Posterior cingulate gyrus (tissue), 11 donors: ENCODE measurements around the gene CYBC1.

Experiments
- DNase-seq, 10 donors: peaks; one replicate each; pipeline versions ENCODE4 v3.0.0 to v3.0.0-alpha.2; 2020 to 2021; ENCODE audit warnings: mixed read lengths in 3 of 10
- intact Hi-C: fragments of 100-400 bp; cut with DNase I; formaldehyde crosslinking; loops from one replicate; pipeline ENCODE4 v1.15.1; 2023

Gene CYBC1

DNA sequence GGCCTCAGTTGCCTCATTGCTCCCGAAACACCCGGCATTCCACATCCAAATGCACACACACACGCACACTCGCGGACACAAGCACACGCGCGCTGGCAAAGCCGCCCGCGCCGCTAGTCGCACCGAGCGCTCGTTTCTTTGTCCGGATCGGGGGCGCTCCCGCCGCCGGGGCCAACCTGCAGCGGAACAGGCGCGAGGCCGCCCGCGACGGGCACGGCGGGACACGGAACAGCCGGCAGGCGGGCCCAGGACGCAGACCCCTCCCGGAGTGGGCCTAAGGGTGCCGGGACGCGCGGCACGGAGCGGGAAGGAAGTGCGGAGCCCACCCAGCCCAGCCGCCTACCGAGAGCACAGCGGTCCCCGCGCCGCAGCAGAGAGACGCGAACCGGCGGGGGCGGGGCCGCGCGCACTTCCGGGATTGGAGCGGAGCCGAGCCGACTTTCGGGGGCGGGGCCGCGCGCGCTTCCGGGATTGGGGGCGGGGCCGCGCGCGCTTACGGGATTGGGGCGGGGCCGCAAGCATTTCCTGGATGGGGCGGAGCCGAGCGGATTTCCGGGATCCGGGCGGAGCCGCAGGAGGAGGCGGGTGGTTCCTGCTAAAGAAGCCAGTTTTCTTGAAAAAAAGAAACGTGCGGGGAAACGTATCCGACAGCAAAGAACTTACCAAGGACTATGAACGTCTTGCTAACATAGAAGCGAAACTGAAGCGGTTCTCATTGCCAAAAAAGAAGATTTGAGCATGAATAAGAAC lies at the start of gene CYBC1:
TSS of gene CYBC1 (minus strand) at position 396 of the 750 bp plus-strand sequence. CDS start 1,498 bp downstream, outside the sequence.
- peak; percentile 83 to 98 (median 89) for DNase-seq
- intact Hi-C loops, result no loop called here

DNA sequence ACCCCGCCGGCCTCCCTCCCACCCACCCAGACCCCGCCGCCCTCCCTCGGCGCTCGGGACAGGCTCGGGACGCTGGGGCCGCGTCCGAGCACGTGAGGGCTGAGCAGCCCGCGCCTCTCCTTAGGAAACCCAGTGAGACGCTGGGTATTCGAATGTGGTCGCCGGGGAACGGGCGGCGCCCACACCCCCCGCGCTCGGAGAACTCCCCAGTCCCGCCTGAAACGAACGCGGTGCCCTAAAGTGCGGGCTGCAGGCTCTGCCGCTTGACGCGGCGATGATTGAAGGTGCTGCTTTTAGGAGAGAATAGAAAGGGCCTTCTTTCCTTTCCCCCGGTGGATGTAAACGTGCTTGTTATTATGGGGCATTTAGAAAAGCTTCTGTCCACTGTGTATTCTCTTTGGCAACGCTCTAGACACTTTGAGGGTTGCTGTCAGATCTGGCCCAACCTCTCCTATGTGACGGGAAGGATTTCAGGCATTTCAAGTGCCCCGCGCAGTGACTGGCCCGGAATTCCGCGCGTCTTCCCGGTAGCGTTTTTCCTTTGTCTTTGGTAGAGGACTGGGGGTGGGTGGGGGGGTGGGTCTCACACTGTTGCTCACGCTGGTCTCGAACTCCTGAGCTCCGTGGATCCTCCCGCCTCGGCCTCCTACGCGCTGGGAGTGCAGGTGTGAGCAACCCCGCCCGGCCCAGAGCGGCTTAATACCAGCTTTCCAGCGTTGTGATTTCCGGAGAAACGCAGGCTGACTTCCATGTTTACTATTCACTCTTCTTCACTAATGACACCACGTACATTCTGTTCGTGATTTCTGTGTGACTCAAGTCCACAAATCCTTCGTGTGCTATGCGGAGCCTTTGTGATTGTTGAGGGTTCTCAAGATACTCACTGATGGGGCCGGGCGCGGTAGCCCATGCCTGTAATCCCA lies 47.2 kb upstream of the CYBC1 start:
- intact Hi-C loops, result loop anchor here (5.0 to 10.0 kb wide), 2 partner anchors 40 to 57 kb away; partner anchors contain the start of gene NARF
- peak in 6 of 10 donors; percentile 27 to 89 (median 34) for DNase-seq

DNA sequence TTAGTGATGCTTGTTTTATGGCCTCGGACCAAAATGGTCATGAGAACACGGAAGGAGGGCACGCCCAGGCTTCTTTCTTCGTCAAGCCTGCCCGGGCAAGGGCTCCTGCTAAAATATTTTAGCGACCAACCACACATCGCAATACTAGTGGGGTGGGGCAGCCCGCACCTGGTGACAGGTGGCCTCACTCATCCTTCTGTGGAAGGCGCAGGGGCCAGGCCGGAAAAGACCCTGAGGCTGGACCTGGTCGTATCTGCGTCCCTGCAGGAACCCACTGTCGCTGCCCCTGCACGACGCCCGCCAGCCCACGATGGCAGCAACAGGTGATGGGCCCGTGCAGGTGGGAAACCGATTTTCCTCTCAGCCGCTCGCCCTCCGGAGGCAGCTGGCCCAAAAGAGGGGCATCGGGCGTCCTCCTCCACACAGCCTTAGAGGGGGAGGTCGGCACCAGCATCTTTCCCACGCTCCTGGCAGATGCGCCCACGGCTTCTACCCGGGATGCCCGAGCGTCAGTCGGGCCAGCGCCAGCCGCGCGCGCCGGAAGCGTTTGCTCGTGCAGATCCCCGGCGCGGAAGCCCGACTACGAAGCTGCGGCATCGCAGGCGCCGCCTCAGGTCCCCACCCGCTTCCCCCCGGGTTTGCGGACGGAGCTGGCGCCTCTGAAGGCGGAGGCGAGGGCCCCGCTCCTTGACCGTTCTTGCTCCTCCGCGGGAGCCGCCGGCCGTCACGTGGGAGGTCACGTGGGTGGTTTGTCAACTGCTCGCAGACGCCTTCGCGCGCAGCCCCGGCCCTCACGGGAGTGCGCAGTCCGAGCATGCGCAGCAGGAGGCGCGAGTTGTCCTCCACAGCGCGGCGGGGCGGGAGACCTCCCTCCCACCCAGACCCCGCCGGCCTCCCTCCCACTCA lies 46.2 kb upstream of the CYBC1 start:
- intact Hi-C loops, result loop anchor here (5.0 to 10.0 kb wide), 2 partner anchors 39 to 58 kb away; partner anchors contain the start of gene NARF
- peak; percentile 93 to 100 (median 97) for DNase-seq

DNA sequence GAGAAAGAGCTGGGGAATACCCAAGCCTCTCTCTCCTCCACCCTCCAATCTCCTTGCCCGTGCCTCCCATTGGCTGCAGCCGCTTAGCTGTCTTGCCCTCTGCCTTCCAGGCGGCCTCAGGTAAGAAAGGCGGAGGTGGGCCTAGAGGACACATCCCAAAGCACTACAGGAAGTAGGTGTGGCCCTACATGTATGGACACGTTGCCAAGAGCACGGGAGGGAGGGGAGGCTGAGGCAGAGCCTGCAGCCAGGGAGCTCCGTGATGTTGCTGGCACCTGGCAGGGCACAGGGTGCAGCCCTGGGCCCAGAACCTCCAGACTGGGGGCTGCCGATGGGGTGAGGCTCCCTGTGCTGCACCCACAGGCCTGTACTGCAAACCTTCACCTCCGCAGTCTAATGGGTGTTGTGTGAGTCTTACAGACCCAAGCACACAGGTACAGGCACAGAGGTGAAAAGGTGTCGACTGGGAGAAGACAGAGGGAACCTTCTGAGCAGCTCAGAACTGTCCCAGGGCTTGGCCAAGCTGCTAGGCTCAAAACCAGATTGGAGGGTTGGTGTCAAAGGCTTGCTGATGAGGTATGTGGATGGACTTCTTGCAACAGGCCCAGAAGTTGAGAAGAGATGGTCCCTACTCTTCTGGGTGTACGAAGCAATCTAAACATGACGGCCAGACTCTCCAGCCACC lies 45.4 kb upstream of the CYBC1 start:
- intact Hi-C loops, result loop anchor here (5.0 to 10.0 kb wide), 2 partner anchors 39 to 59 kb away; partner anchors contain the start of gene NARF
- DNase-seq, result no peak

- intact Hi-C loops, result loop anchor here (5.0 to 10.0 kb wide), 2 partner anchors 37 to 60 kb away; partner anchors contain the start of gene NARF
- peak; percentile 82 to 98 (median 89) for DNase-seq
Measured at GRCh38 chr17:82494236-82495055, 43.9 kb upstream of the CYBC1 start.

DNA sequence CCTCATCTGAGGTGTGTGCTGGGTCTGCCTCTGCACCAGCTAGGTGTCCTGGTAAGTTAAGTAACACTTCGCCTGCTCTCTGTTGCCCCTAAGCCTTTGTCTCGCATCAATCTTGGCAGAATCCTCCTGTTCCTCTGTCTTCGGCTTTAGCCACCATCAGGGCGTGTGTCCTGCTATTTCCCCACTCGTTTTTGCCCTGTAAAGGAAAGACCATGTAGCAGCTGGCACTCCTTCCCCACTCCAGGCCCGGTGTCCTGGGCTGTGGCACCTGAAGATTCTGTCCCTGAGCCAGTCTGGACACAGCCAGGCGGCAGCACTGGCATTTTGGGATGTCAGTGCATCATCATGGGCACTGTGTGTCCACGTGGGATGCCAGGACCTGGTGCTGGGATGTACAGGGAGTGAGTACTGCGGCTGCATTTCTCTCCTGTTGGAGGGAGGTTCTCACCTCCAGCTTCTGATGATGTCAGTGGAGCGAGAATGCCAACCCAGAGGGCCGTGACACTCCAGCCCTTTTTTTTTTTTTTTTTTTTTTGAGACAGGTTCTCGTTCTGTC lies 42.8 kb upstream of the CYBC1 start:
- DNase-seq, result no peak
- intact Hi-C loops, result loop anchor here (10.0 kb wide), 1 partner anchor 61 kb away; no protein-coding TSS in a partner anchor

DNA sequence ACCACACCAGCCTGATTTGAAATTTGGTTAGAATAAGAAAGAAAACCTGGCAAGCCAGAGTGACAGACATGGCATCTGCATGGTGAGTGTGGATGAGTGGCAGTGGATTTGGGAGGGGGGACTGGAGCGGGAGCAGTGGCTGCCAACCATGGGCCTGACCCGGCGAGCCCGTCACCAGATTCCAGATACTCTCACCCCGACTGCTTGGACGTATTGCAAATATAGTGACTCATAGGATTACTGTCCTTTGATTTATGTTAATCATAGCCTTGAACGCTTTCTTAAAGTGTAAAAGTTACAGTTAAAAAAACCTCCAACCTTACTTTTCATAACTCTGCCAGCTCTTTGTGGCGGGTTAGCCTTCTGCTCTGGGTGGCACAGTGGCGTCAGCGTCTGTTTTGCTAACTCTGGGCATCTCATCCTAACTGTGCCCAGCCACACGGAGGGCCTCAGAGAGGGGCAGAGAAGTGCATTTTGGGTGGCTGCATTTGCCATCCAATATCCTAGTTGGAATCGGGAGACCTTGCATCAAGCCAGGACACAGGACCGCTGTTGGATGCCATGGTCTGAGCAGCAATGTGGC lies 42.2 kb upstream of the CYBC1 start:
- intact Hi-C loops, result loop anchor here (10.0 kb wide), 1 partner anchor 62 kb away; no protein-coding TSS in a partner anchor
- DNase-seq, result no peak

GRCh38 chr17:82491533-82491932 lies 41.0 kb upstream of the CYBC1 start:
- intact Hi-C loops, result loop anchor here (10.0 kb wide), 1 partner anchor 63 kb away; no protein-coding TSS in a partner anchor
- no peak for DNase-seq

- intact Hi-C loops, result loop anchor here (10.0 kb wide), 1 partner anchor 64 kb away; no protein-coding TSS in a partner anchor
- no peak for DNase-seq
Measured at GRCh38 chr17:82491196-82491530, 40.6 kb upstream of the CYBC1 start.

- intact Hi-C loops, result loop anchor here (10.0 kb wide), 1 partner anchor 64 kb away; no protein-coding TSS in a partner anchor
- DNase-seq, result no peak
Measured at GRCh38 chr17:82490512-82491195, 40.1 kb upstream of the CYBC1 start.

DNA sequence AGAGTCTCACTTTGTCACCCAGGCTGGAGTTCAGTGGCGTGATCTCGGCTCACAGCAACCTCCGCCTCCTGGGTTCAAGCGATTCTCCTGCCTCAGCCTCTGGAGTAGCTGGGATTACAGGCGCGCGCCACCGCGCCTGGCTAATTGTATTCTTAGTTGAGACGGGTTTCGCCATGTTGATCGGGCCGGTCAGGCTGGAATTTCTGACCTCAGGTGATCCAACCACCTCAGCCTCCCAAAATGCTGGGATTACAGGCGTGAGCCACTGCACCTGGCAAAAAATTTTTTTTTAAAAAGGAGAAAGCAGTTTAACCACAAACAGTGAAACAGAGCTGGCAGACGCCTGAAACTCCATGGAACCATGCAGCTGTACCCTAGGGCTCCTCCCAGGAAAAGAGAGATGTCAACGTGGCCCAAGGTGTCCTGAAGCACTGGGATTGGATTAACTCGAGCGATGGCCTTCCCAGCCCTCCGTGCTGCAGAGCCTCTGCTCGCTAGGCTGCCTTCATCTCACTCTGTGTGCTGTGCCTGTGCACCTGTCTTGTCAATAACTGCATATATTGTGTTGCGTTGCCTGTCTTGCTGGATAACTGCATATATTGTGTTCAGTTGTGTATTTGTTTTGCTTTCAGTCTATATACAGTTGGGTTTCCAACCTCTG lies 39.4 kb upstream of the CYBC1 start:
- no peak for DNase-seq
- intact Hi-C loops, result loop anchor here (10.0 kb wide), 1 partner anchor 65 kb away; no protein-coding TSS in a partner anchor

GRCh38 chr17:82489117-82489516 lies 38.6 kb upstream of the CYBC1 start:
- DNase-seq, result peak in 7 of 10 donors; percentile 16 to 84 (median 46)
- intact Hi-C loops, result no loop called here

DNA sequence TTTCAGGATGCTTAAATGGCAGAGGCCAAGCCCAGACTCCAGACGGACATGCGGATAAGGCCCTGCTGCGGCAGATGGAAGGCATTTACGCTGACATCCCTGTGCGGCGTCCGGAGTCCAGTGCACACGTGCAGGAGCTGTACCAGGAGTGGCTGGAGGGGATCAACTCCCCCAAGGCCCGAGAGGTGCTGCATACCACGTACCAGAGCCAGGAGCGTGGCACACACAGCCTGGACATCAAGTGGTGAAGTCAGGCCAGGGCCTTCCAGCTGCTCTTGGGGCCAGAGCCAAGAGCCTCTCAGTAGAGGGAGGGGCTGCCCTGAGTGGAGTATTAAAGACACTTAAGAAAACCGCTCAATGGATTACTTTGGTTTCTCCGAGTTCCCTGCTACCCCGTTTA lies 37.4 kb upstream of the CYBC1 start:
- intact Hi-C loops, result no loop called here
- DNase-seq, result peak in 1 of 10 donors; percentile 87

DNA sequence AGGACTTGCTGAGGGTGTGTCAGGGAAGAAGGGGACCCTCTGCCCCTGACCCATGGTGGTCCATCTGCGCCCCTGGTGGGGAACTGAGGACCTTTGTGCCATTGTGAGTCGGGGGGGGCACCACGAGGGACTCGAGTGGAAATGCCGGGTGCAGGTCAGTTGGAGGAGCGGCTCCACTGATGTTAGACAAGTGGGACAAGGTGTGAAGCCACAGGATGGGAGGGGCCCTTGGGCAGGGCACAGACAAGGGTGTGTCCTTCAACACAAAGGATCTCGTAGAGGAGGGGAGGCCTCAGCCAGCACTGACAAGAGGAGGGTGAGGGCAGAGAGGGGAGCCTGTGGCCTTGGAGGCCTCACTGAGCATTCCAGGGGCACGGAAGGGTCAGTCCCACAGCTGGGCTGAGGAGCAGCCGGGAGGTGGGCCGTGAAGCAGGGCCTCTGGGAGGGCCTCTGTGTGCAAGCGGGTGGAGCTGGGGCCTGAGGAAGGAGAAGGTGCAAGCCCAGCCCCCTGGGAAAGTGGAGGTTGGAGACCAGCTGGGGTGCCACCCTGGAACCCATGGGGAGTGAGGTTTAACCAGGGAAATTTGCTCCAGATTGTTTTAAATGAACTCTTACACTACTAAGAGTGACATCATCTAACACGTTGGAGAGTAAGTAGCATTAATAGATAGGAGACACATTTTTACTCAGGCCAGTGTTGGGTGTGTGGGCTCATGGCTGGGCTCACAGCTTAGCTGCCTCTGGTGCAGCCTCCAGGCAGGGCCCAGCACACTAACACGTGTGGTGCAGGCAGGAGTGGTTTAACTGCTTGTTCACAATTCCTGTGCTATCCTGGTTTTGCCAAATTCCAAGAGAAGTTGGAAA lies 35.9 kb upstream of the CYBC1 start:
- no peak for DNase-seq
- intact Hi-C loops, result no loop called here

DNA sequence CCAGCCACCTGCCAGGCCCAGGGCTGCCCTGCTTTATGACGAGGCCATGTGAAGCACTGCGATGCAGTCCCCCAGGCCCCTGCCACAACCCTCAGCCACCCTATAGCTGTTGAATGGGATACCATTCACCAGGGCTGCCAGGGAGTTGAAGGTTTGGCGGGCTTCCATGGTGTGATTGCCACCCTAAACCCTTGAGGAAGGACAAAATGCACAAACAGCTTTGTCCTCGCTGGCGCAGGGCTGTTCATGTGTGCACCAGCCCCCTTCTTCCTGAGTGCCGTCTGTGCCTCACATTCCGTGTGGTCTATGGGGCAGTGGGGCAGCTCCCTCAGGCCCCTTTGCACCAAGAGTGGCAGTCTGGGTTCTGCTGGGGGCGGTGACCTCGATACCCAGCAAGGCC lies 33.3 kb upstream of the CYBC1 start:
- no peak for DNase-seq
- intact Hi-C loops, result no loop called here
